H1 (cell line): Measurements from ENCODE around the gene GGT6. TPM values are rescaled to one million over a fixed set of nuclear protein-coding genes. Genes with fewer than 3 reads are reported as not detected.
"Not testable (repeated sequence)": the region's sequence is repeated elsewhere in the genome, so short reads cannot be mapped to it uniquely, and the experiment has no call there.

ENCODE experiments used
- CTCF ChIA-PET: fragments of 300-600 bp; sonication (Branson Sonifier 250); formaldehyde crosslinking; loops from one replicate; lab custom pipeline; 2021; ENCODE audit not compliant: partially characterized antibody; lab: Charles Lee
- POLR2A ChIA-PET: fragments of 300-600 bp; sonication (Branson Sonifier 250); formaldehyde crosslinking; loops from one replicate; lab custom pipeline; 2021; ENCODE audit warnings: inconsistent platforms; ENCODE audit not compliant: partially characterized antibody; lab: Charles Lee
- DNase-seq, 2 experiments: peaks; one replicate each; pipeline versions ENCODE4 v3.0.0 to v3.0.0-alpha.2; 2010 to 2022; ENCODE audit warnings: low spot score in 2 of 2, low read depth in 1 of 2, mixed read lengths in 1 of 2
- FAIRE-seq: peaks from 2 replicates; lab custom pipeline; 2011; peaks lifted over from hg19 to GRCh38; lab: Jason Lieb, UNC
- H2AFZ ChIP-seq: 2 replicates; pipeline ENCODE4 v1.8.1; 2012; ENCODE audit warnings: low read length, inconsistent platforms
- H2AK5ac ChIP-seq: 2 replicates; pipeline ENCODE4 v1.6.1; 2013; ENCODE audit warnings: low read depth, low read length
- H2BK120ac ChIP-seq: replicated peaks from 2 replicates; pipeline ENCODE3; 2013; ENCODE audit warnings: low read depth, low read length, inconsistent platforms
- H2BK12ac ChIP-seq: 2 replicates; pipeline ENCODE4 v1.6.1; 2013; ENCODE audit warnings: low read depth, low read length
- H2BK15ac ChIP-seq: 2 replicates; pipeline ENCODE4 v1.6.1; 2013; ENCODE audit warnings: low read length
- H2BK20ac ChIP-seq: 2 replicates; pipeline ENCODE4 v1.6.1; 2013; ENCODE audit warnings: low read length
- H2BK5ac ChIP-seq: 2 replicates; pipeline ENCODE4 v1.6.1; 2013; ENCODE audit warnings: low read depth, low read length
- H3K14ac ChIP-seq: 2 replicates; pipeline ENCODE4 v1.6.1; 2013; ENCODE audit warnings: inconsistent platforms; ENCODE audit not compliant: insufficient read length
- H3K18ac ChIP-seq: 2 replicates; pipeline ENCODE4 v1.6.1; 2013; ENCODE audit warnings: low read length; ENCODE audit errors: extremely low read depth
- H3K23ac ChIP-seq: 2 replicates; pipeline ENCODE4 v1.6.1; 2013; ENCODE audit warnings: inconsistent platforms; ENCODE audit not compliant: insufficient read length
- H3K23me2 ChIP-seq: 2 replicates; pipeline ENCODE4 v1.6.1; 2013; ENCODE audit warnings: low read depth, low read length
- H3K27ac ChIP-seq: 2 replicates; pipeline ENCODE4 v1.6.1; 2011; ENCODE audit warnings: low read depth, low read length, inconsistent platforms
- H3K27me3 ChIP-seq, 4 experiments: replicated peaks in 1 of 4; 1 replicate in 1 of 4; 2 replicates in 3 of 4; pipeline versions ENCODE4 v1.6.1 to v1.8.1; 2011 to 2013; ENCODE audit warnings: low read length in 3 of 4, mild to moderate bottlenecking in 3 of 4, inconsistent platforms in 2 of 4, mixed read lengths in 2 of 4, moderate library complexity in 1 of 4; ENCODE audit not compliant: control insufficient read depth in 3 of 4, insufficient read depth in 3 of 4; ENCODE audit errors: extremely low read depth in 1 of 4
- H3K36me3 ChIP-seq, 4 experiments: 2 replicates each; pipeline versions ENCODE4 v1.6.1 to v1.8.1; 2011 to 2013; ENCODE audit warnings: mild to moderate bottlenecking in 4 of 4, low read length in 3 of 4, moderate library complexity in 2 of 4, control low read depth in 1 of 4, inconsistent platforms in 1 of 4; ENCODE audit not compliant: insufficient read depth in 4 of 4, control insufficient read depth in 2 of 4
- H3K4ac ChIP-seq: replicated peaks from 2 replicates; pipeline ENCODE3; 2013; ENCODE audit warnings: low read length, low read depth, mixed read lengths, inconsistent platforms; ENCODE audit not compliant: insufficient read length
- H3K4me1 ChIP-seq, 4 experiments: replicated peaks in 1 of 4; 1 replicate in 1 of 4; 2 replicates in 3 of 4; pipeline versions ENCODE4 v1.6.1 to v1.8.1; 2011 to 2013; ENCODE audit warnings: low read length in 3 of 4, inconsistent platforms in 2 of 4, mixed read lengths in 1 of 4; ENCODE audit not compliant: insufficient read depth in 4 of 4, control insufficient read depth in 3 of 4
- H3K4me2 ChIP-seq, 2 experiments: 2 replicates each; pipeline versions ENCODE4 v1.6.1 to v1.8.1; 2011 to 2013; ENCODE audit warnings: low read depth in 2 of 2, low read length in 2 of 2, control low read depth in 1 of 2, inconsistent platforms in 1 of 2, mild to moderate bottlenecking in 1 of 2; ENCODE audit not compliant: insufficient read depth in 1 of 2
- H3K4me3 ChIP-seq, 4 experiments: fragments of 200-600, 300-600 bp in 1 of 4; sonication (generic), shearing (Covaris generic), sonication (Bioruptor Twin) in 1 of 4; 2 replicates each; pipeline versions ENCODE4 v1.5.1 to v1.8.1; 2011 to 2016; ENCODE audit warnings: low read length in 4 of 4, low read depth in 3 of 4, control low read depth in 2 of 4, inconsistent platforms in 2 of 4, mild to moderate bottlenecking in 2 of 4, mixed read lengths in 1 of 4, moderate library complexity in 1 of 4; ENCODE audit not compliant: insufficient read depth in 2 of 4; ENCODE audit errors: extremely low read depth in 1 of 4
- H3K56ac ChIP-seq: replicated peaks from 2 replicates; pipeline ENCODE3; 2013; ENCODE audit warnings: low read depth, mild to moderate bottlenecking, mixed read lengths, low read length, inconsistent platforms; ENCODE audit not compliant: insufficient read length
- H3K79me1 ChIP-seq: 2 replicates; pipeline ENCODE4 v1.6.1; 2013; ENCODE audit warnings: low read depth, low read length, control low read depth
- H3K79me2 ChIP-seq, 2 experiments: 2 replicates each; pipeline versions ENCODE4 v1.6.1 to v1.8.1; 2012 to 2013; ENCODE audit warnings: low read length in 2 of 2, mild to moderate bottlenecking in 2 of 2, inconsistent platforms in 1 of 2; ENCODE audit not compliant: insufficient read depth in 2 of 2, control insufficient read depth in 1 of 2
- H3K9ac ChIP-seq, 4 experiments: replicated peaks in 1 of 4; 1 replicate in 1 of 4; 2 replicates in 3 of 4; pipeline versions ENCODE4 v1.6.1 to v1.8.1; 2011 to 2013; ENCODE audit warnings: low read depth in 3 of 4, low read length in 3 of 4, control low read depth in 2 of 4, mild to moderate bottlenecking in 2 of 4, moderate library complexity in 2 of 4, inconsistent platforms in 1 of 4; ENCODE audit errors: extremely low read depth in 1 of 4
- H3K9me3 ChIP-seq, 2 experiments: 2 replicates each; pipeline versions ENCODE4 v1.6.1 to v1.8.1; 2012 to 2013; ENCODE audit warnings: mild to moderate bottlenecking in 2 of 2, moderate library complexity in 2 of 2, control low read depth in 1 of 2, inconsistent platforms in 1 of 2, low read depth in 1 of 2, low read length in 1 of 2, mixed read lengths in 1 of 2; ENCODE audit not compliant: insufficient read depth in 2 of 2
- H4K20me1 ChIP-seq, 2 experiments: replicated peaks in 1 of 2; 2 replicates each; pipeline versions ENCODE3 to v1.8.1; 2011 to 2013; ENCODE audit warnings: inconsistent platforms in 2 of 2, low read length in 2 of 2, mild to moderate bottlenecking in 1 of 2; ENCODE audit not compliant: insufficient read depth in 2 of 2, control insufficient read depth in 1 of 2
- H4K5ac ChIP-seq: 2 replicates; pipeline ENCODE4 v1.6.1; 2013; ENCODE audit warnings: low read length, low read depth, mixed read lengths, inconsistent platforms; ENCODE audit not compliant: insufficient read length
- H4K8ac ChIP-seq: 2 replicates; pipeline ENCODE4 v1.8.0; 2013; ENCODE audit warnings: mild to moderate bottlenecking, moderate library complexity, low read length, inconsistent platforms; ENCODE audit not compliant: insufficient read depth; ENCODE audit errors: extremely low read depth
- H4K91ac ChIP-seq: replicated peaks from 2 replicates; pipeline ENCODE3; 2013; ENCODE audit warnings: low read length, mixed read lengths, inconsistent platforms; ENCODE audit not compliant: insufficient read length
- BACH1 ChIP-seq: IDR thresholded peaks from 2 replicates; pipeline ENCODE4 v1.6.1; 2012; ENCODE audit warnings: low read length, improper control_type of control experiment
- CREB1 ChIP-seq: IDR thresholded peaks from 2 replicates; pipeline ENCODE4 v1.6.1; 2012; ENCODE audit warnings: inconsistent platforms
- RFX5 ChIP-seq: IDR thresholded peaks from 2 replicates; pipeline ENCODE4 v1.6.1; 2011; ENCODE audit warnings: low read depth, low read length, improper control_type of control experiment, borderline replicate concordance
- WGBS, 2 experiments: shearing (Covaris generic) in 1 of 2; methylation state at CpG; one replicate each; pipeline versions ENCODE4 v1.1.6 to v1.1.7; 2013 to 2015; ENCODE audit warnings: low lambda C conversion rate in 2 of 2, mixed read lengths in 2 of 2, inconsistent platforms in 1 of 2, low coverage in 1 of 2, missing lambda C conversion rate in 1 of 2; ENCODE audit not compliant: insufficient replicate concordance in 2 of 2, insufficient coverage in 1 of 2, insufficient read length in 1 of 2; ENCODE audit errors: extremely low coverage in 1 of 2, missing lambda C conversion rate in 1 of 2; 5-methylcytosine and 5-hydroxymethylcytosine counted together
- polyA plus RNA-seq, 7 experiments: library from polyadenylated mRNA; depleted of rRNA in 3 of 7; stranded (reverse) in 5 of 7; unstranded in 2 of 7; fragments of >200 nt in 5 of 7; fragments of 200-250 nt in 2 of 7; gene quantifications; 1 replicate in 5 of 7; 2 replicates in 1 of 7; 4 replicates in 1 of 7; pipeline versions ENCODE4 v1.2.1 to v1.2.3, GENCODE V29; 2011 to 2013; ENCODE audit warnings: missing spikeins in 2 of 7, mixed read lengths in 2 of 7
- total RNA-seq: library from RNA; stranded (reverse); fragmentation: NEBNext Ultra II Directional; extraction: Animal tissue kit (Norgen Biotek cat#: 25700); gene quantifications from 2 replicates; pipeline ENCODE4 v1.2.1, GENCODE V29; 2021
- TF ChIP-seq, protein P1 (sequence below): IDR thresholded peaks from 2 replicates; pipeline ENCODE4 v1.6.1; 2011; ENCODE audit warnings: low read depth, mild to moderate bottlenecking, low read length; ENCODE audit not compliant: insufficient read depth

The GGT6 gene
- total and polyA plus RNA-seq, 2 of the 8 experiments (the other 6 are each of a cell fraction or from before 2014, with no cell fraction given): 0.18 TPM; not detected in 1

DNA sequence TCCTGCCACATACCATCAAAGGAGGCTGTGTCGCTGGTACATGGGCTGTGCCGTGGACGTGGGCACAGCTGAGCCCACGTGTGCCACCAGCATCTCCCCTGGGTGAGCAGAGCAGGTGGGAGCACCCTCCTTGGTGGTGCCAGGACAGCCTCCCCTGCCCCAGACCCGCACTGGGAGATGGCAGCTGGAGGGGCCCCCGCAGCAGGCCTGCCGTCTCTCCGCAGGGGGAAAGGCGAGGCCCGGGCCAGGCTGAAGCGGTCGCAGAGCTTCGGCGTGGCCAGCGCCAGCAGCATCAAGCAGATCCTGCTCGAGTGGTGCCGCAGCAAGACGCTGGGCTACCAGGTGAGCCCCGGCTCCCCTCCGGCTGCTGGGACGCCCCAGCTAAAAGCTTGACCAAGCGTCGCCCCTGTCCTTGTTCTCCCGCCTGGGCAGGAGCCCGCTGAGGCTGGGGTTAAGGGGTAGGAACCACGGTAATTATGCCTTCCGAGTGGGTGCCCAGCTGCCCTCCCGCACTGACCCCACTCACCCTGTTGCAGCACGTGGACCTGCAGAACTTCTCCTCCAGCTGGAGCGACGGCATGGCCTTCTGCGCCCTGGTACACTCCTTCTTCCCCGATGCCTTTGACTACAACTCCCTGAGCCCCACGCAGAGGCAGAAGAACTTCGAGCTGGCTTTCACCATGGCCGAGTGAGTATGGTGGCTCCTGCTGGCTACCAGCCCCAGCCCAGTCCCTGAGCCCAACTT, 36.4 kb upstream of the GGT6 start (continued):
- TF ChIP-seq RFX5 (no peak), BACH1 (no peak), CREB1 (no peak)
- TF ChIP-seq, protein P1, sequence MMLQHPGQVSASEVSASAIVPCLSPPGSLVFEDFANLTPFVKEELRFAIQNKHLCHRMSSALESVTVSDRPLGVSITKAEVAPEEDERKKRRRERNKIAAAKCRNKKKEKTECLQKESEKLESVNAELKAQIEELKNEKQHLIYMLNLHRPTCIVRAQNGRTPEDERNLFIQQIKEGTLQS: no peak

DNA sequence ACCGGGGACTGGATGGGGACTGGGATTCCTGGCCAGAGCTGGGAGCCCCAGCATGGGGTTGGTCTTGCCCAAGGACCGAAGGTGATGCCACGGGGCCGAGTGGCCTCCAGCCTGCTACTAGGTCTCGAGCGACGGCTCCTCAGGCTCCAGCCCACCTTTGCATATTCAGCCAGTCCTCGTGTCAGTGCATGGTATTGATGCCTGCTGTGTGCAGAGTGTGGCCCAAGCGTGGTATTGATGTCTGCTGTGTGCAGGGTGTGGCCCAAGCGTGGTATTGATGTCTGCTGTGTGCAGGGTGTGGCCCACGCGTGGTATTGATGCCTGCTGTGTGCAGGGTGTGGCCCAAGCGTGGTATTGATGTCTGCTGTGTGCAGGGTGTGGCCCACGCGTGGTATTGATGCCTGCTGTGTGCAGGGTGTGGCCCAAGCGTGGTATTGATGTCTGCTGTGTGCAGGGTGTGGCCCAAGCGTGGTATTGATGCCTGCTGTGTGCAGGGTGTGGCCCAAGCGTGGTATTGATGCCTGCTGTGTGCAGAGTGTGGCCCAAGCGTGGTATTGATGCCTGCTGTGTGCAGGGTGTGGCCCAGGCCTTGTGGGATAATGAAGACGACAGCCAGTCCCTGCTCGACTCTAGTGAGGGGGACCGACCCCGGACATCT, 35.4 kb upstream of the GGT6 start:
- Histone ChIP-seq H2BK5ac (0 out of 2 replicates have a peak overlapping the region, but pooled peaks have one; percentile 35), H3K4ac (peak overlapping the region; percentile 69), H3K4me1 (peaks cover 4 to 32% (median 21%) of the 10 kb centered on the region in 4 experiments)
- DNase-seq, H3K14ac ChIP-seq, H3K27ac ChIP-seq, H3K23me2 ChIP-seq, H4K20me1 ChIP-seq, H2BK15ac ChIP-seq, H3K18ac ChIP-seq, H3K4me2 ChIP-seq, H2BK20ac ChIP-seq, H3K79me1 ChIP-seq, FAIRE-seq, H3K9me3 ChIP-seq, H3K79me2 ChIP-seq, H4K8ac ChIP-seq, H3K36me3 ChIP-seq, H4K91ac ChIP-seq, H2BK12ac ChIP-seq, H4K5ac ChIP-seq, H3K56ac ChIP-seq, H2AFZ ChIP-seq, H2BK120ac ChIP-seq, H2AK5ac ChIP-seq, H3K4me3 ChIP-seq, H3K9ac ChIP-seq, H3K27me3 ChIP-seq, H3K23ac ChIP-seq: not testable (repeated sequence)
- ChIA-PET POLR2A (interaction anchor here (0.9 to 1.3 kb wide), 2 partner anchors 11 to 14 kb away, joined by 4 to 5 read pairs; partner anchors contain the start of gene SMTNL2), CTCF (interaction anchor here (0.6 to 10.1 kb wide), 21 partner anchors 7 to 385 kb away, joined by 3 to 77 read pairs (median 4); partner anchors contain the start of gene SMTNL2)
- WGBS, 2 experiments: 90% methylated on average over 14 of the region's 23 CpGs; no CpG with 5 or more reads in 1 of the 2 experiments
